Activated B cell treated with CpG ODN at 0.5 μM for 24 hours (primary cell): ENCODE results near the gene CHCHD6. TPM values are rescaled to one million over a fixed set of nuclear protein-coding genes. Genes with fewer than 3 reads are reported as not detected.

Experiments
- ATAC-seq: fragments of 200-7000 bp; cut with Tn5 transposase; one replicate; pipeline ENCODE4 v1.10.0; 2021; ENCODE audit warnings: low read depth, mild to moderate bottlenecking, moderate library complexity
- CTCF ChIA-PET: fragments of 350-600 bp; sonication (Branson Sonifier 250); formaldehyde crosslinking; loops from one replicate; lab custom pipeline; 2021; ENCODE audit warnings: antibody characterized with exemption; lab: Charles Lee
- POLR2A ChIA-PET: fragments of 350-600 bp; sonication (Branson Sonifier 250); formaldehyde crosslinking; loops from one replicate; lab custom pipeline; 2021; ENCODE audit warnings: antibody characterized with exemption; lab: Charles Lee
- DNase-seq: peaks from one replicate; pipeline ENCODE4 v3.0.0; 2022
- H3K27ac Mint-ChIP-seq: one replicate; pipeline ENCODE4 v1.8.0; 2020; ENCODE audit warnings: mixed read lengths
- H3K27me3 Mint-ChIP-seq: one replicate; pipeline ENCODE4 v1.8.0; 2021; ENCODE audit warnings: mixed read lengths
- H3K36me3 Mint-ChIP-seq: one replicate; pipeline ENCODE4 v1.8.0; 2021; ENCODE audit warnings: low read depth, mixed read lengths
- H3K4me1 Mint-ChIP-seq: one replicate; pipeline ENCODE4 v1.8.0; 2021; ENCODE audit warnings: mixed read lengths
- H3K4me3 Mint-ChIP-seq: one replicate; pipeline ENCODE4 v1.8.0; 2020; ENCODE audit warnings: mild to moderate bottlenecking, mixed read lengths
- H3K9me3 Mint-ChIP-seq: one replicate; pipeline ENCODE4 v1.8.0; 2020; ENCODE audit warnings: mixed read lengths
- intact Hi-C: fragments of 100-400 bp; cut with micrococcal nuclease; formaldehyde crosslinking; loops from one replicate; pipeline ENCODE4 v1.15.1; 2024
- total RNA-seq: library from RNA; stranded (reverse); gene quantifications from 2 replicates; pipeline ENCODE4 v1.2.3, GENCODE V29; 2022
- TF ChIP-seq, protein P1 (sequence below): fragments of 200-600 bp; IDR thresholded peaks from one replicate; pipeline ENCODE4 v1.8.0; 2022; ENCODE audit warnings: antibody characterized with exemption, mild to moderate bottlenecking

The CHCHD6 gene
- total RNA-seq, 1 donor from 2014 or later = 10.0 TPM

DNA sequence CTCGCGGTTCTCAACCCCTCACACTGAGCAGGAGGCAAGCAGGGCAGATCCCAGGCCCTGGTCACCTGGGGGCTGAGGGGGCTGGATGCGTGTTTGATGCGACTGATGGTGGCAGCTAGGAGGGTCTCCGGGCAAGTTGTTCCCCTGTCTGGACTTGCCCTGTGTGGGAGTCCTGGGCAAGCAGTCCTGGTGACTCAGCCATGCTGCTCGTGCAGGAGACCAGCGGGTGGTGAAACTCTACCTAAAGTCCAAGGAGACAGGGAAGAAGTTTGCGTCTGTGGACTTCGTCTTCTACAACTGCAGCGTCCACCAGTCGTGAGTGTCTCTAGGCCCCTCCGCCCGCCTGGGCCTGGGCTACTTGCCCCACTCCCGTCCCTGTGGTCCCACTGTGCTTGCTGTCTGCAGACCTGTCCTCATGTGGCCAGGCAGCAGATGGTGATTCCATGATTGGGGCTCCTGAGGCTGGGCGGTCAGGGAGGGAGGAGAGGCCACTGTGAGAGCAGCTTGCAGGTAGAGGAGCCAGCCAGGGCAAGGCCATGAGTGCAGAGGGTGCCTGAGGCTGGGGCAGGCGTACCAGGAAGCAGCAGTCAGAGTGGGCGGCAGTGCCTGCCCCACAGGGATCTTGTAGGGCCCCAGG, 301.9 kb downstream of the CHCHD6 start:
- TF ChIP-seq, protein P1, sequence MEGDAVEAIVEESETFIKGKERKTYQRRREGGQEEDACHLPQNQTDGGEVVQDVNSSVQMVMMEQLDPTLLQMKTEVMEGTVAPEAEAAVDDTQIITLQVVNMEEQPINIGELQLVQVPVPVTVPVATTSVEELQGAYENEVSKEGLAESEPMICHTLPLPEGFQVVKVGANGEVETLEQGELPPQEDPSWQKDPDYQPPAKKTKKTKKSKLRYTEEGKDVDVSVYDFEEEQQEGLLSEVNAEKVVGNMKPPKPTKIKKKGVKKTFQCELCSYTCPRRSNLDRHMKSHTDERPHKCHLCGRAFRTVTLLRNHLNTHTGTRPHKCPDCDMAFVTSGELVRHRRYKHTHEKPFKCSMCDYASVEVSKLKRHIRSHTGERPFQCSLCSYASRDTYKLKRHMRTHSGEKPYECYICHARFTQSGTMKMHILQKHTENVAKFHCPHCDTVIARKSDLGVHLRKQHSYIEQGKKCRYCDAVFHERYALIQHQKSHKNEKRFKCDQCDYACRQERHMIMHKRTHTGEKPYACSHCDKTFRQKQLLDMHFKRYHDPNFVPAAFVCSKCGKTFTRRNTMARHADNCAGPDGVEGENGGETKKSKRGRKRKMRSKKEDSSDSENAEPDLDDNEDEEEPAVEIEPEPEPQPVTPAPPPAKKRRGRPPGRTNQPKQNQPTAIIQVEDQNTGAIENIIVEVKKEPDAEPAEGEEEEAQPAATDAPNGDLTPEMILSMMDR = no peak
- no peaks in the 10 kb centered on the region for H3K9me3 Mint-ChIP-seq
- H3K27me3 Mint-ChIP-seq = no peaks in the 10 kb centered on the region
- intact Hi-C loops = no loop called here
- H3K27ac Mint-ChIP-seq = no peak overlapping the region
- ChIA-PET CTCF (no interaction called here), POLR2A (no interaction called here)
- H3K4me3 Mint-ChIP-seq = no peak overlapping the region
- DNase-seq = no peak
- H3K36me3 Mint-ChIP-seq = peaks cover 9% of the 10 kb centered on the region
- no peaks in the 10 kb centered on the region for H3K4me1 Mint-ChIP-seq
- ATAC-seq = no peak

GRCh38 chr3:127006781-127007436, 302.9 kb downstream of the CHCHD6 start:
- Mint-ChIP-seq H3K9me3 (no peaks in the 10 kb centered on the region), H3K36me3 (peaks cover 11% of the 10 kb centered on the region), H3K4me3 (no peak overlapping the region), H3K27ac (no peak overlapping the region), H3K27me3 (no peaks in the 10 kb centered on the region), H3K4me1 (no peaks in the 10 kb centered on the region)
- intact Hi-C loops = no loop called here
- CTCF ChIA-PET = no interaction called here
- ATAC-seq (no peak), DNase-seq (no peak)
- POLR2A ChIA-PET = no interaction called here
- TF ChIP-seq, protein P1 = no peak

DNA sequence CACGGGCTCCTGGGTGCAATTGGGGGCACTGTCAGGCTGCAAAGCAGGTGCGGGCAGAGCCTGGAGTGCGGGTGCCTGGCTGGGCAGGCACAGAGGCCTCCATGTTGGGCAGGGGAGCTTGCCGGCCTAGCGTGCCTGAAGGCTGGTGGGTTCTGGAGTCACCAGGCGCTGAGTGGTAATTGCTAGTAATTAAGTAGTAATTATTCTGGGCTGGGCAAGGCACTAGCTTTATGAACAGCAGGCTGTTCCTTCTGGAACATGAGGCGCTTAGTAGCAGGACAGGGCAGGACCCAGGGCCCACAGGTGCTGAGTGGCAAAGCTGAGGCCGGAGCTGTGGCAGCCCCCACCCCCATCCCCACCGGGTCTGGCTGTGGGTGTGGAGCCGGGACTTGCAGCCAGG, 304.2 kb downstream of the CHCHD6 start:
- Mint-ChIP-seq H3K4me3 (no peak overlapping the region), H3K4me1 (no peaks in the 10 kb centered on the region), H3K27ac (no peak overlapping the region), H3K9me3 (no peaks in the 10 kb centered on the region), H3K36me3 (peaks cover 18% of the 10 kb centered on the region), H3K27me3 (no peaks in the 10 kb centered on the region)
- DNase-seq = no peak
- POLR2A ChIA-PET = no interaction called here
- no peak for ATAC-seq
- CTCF ChIA-PET = no interaction called here
- intact Hi-C loops = no loop called here
- TF ChIP-seq, protein P1 = no peak

GRCh38 chr3:127009531-127009930, 305.5 kb downstream of the CHCHD6 start:
- no peak for DNase-seq
- no peak for ATAC-seq
- TF ChIP-seq, protein P1 = no peak

More at GRCh38 chr3:127009531-127009930, 305.5 kb downstream of the CHCHD6 start:
- Mint-ChIP-seq H3K27me3 (no peaks in the 10 kb centered on the region), H3K4me3 (no peak overlapping the region), H3K36me3 (peaks cover 21% of the 10 kb centered on the region), H3K9me3 (no peaks in the 10 kb centered on the region), H3K27ac (no peak overlapping the region), H3K4me1 (no peaks in the 10 kb centered on the region)
- intact Hi-C loops = no loop called here
- ChIA-PET CTCF (no interaction called here), POLR2A (no interaction called here)

Other genes starting within 250 kb of the CHCHD6 start
- gene ZXDC, start 228.3 kb upstream of the CHCHD6 start, total RNA-seq = 37.4 and 45.4 TPM in 2 replicates
- gene UROC1, start 186.5 kb upstream of the CHCHD6 start, total RNA-seq = not detected in 2 replicates
- not detected in 2 replicates for gene CHST13, start 180.1 kb upstream of the CHCHD6 start, total RNA-seq
- not detected in 2 replicates for gene C3orf22, start 145.3 kb upstream of the CHCHD6 start, total RNA-seq
- 0.51 and 0.76 TPM in 2 replicates for gene TXNRD3, start 49.1 kb upstream of the CHCHD6 start, total RNA-seq